ENCODE results near the gene GNL3. TPM values are rescaled to one million over a fixed set of nuclear protein-coding genes. Genes with fewer than 3 reads are reported as not detected.

Gene GNL3, protein sequence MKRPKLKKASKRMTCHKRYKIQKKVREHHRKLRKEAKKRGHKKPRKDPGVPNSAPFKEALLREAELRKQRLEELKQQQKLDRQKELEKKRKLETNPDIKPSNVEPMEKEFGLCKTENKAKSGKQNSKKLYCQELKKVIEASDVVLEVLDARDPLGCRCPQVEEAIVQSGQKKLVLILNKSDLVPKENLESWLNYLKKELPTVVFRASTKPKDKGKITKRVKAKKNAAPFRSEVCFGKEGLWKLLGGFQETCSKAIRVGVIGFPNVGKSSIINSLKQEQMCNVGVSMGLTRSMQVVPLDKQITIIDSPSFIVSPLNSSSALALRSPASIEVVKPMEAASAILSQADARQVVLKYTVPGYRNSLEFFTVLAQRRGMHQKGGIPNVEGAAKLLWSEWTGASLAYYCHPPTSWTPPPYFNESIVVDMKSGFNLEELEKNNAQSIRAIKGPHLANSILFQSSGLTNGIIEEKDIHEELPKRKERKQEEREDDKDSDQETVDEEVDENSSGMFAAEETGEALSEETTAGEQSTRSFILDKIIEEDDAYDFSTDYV
- polyA plus RNA-seq (2013, experiment 1 of 2), result 167 TPM
- polyA plus RNA-seq (2013, experiment 2 of 2), result 155 TPM

DNA sequence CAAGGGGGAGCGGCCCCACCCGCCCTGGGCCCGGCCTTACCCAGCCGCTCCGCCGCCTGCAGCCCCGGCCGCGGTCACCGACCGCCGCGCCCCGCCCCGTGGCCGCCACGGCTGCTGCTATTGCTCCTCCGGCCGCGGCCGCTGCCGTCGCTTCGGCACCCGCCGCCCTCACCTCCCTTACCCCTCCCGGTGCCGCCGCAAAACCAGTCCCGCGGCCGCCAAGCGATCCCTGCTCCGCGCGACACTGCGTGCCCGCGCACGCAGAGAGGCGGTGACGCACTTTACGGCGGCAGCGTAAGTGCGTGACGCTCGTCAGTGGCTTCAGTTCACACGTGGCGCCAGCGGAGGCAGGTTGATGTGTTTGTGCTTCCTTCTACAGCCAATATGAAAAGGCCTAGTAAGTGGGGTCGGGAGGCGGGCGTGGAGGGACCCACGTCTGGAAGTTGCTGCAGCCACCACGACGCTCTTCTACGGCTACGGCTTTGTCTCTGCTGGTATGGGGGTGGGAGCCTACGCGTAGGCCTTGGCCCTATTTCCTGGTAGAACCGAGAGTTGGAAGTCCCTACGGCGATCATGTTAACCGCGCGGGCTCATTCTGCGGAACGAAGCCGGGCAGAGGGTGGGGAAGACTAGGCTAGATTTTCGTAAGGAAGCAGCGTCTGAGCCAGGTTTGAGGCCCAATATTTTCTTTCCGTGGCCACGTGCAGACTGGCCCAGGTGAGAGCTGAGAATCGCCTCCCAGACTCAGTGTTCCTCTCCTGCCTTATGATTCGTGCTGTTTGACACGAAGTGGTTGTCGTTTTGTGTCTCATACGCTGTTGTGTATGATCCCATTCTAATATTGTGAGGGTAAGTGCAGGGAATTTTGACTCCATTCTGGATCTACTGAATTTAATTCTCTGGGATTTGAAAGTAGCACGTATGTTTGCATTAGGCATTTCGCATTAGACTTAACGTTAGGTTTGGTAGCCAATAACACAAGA is at the start of gene GNL3, which contains the start of gene PBRM1:
Gene GNL3 (plus strand): TSS at position 324 of the 983 bp plus-strand sequence. CDS start 61 bp downstream, at position 385.
Gene PBRM1 (minus strand): TSS at position 205 of the 983 bp plus-strand sequence.
- Histone ChIP-seq H3K4me3 (ENCODE audit: low read length) (peak within 1 kb of the TSS; percentile 91), H3K27me3 (ENCODE audit: insufficient read depth, low read length) (no peaks in the 10 kb centered on the region), H3K4me1 (ENCODE audit: insufficient read depth, low read length) (peaks cover 27% of the 10 kb centered on the region), H3K9me3 (ENCODE audit: insufficient read depth, low read depth, low read length) (no peaks in the 10 kb centered on the region), H3K36me3 (ENCODE audit: insufficient read depth, low read length) (peaks cover 58% of the 10 kb centered on the region), H3K9ac (ENCODE audit: low read depth, low read length) (peak within 1 kb of the TSS; percentile 99), H3K27ac (ENCODE audit: low read depth, low read length) (peak within 1 kb of the TSS; percentile 94)
- under 1% methylated on average over 82 of the region's 82 CpGs for WGBS

DNA sequence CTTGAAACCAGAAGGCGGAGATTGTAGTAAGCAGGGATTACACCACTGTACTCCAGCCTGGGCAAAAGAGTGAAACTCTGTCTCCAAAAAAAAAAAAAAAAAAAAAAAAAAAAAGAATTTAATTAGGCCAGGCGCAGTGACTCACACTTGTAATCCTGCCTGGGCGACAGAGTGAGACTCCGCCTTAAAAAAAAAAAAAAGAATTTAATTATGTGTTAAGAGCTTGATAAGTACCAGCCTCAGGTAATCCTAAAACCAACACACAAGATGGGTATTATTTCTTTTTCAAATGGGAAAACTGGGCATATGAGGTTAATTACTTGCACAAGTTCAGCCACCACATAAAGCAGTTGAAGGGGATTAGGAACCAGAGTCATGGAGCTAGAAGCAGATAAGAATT is 49.2 kb upstream of the GNL3 start:
- WGBS, result 95% methylated on average over 1 of the region's 4 CpGs
- Histone ChIP-seq H3K4me3 (ENCODE audit: low read length) (no peak overlapping the region), H3K9me3 (ENCODE audit: insufficient read depth, low read depth, low read length) (no peaks in the 10 kb centered on the region), H3K27ac (ENCODE audit: low read depth, low read length) (no peak overlapping the region), H3K36me3 (ENCODE audit: insufficient read depth, low read length) (peaks cover 75% of the 10 kb centered on the region), H3K27me3 (ENCODE audit: insufficient read depth, low read length) (no peaks in the 10 kb centered on the region), H3K9ac (ENCODE audit: low read depth, low read length) (no peak overlapping the region), H3K4me1 (ENCODE audit: insufficient read depth, low read length) (no peaks in the 10 kb centered on the region)

DNA sequence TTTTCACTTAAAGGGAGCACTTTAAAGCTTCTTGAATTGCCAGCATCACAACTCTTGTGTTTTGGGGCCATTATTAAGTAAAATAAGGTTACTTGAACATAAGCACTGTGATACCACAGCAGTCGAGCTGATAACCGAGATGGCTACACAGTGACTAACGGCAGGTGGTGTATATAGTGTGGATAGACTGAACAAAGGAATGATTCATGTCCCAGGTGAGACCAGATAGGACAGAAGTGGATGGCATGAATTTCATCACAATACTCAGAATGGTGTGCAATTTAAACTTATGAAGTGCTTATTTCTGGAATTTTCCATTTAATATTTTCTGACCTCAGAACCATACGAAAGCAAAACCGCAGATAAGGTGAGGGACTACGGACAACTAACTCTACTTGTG is 40.3 kb upstream of the GNL3 start:
- Histone ChIP-seq H3K4me1 (ENCODE audit: insufficient read depth, low read length) (no peaks in the 10 kb centered on the region), H3K27ac (ENCODE audit: low read depth, low read length) (no peak overlapping the region), H3K36me3 (ENCODE audit: insufficient read depth, low read length) (peaks cover 91% of the 10 kb centered on the region), H3K4me3 (ENCODE audit: low read length) (no peak overlapping the region), H3K9me3 (ENCODE audit: insufficient read depth, low read depth, low read length) (no peaks in the 10 kb centered on the region), H3K9ac (ENCODE audit: low read depth, low read length) (no peak overlapping the region), H3K27me3 (ENCODE audit: insufficient read depth, low read length) (no peaks in the 10 kb centered on the region)
- 98% methylated on average over 6 of the region's 6 CpGs for WGBS

DNA sequence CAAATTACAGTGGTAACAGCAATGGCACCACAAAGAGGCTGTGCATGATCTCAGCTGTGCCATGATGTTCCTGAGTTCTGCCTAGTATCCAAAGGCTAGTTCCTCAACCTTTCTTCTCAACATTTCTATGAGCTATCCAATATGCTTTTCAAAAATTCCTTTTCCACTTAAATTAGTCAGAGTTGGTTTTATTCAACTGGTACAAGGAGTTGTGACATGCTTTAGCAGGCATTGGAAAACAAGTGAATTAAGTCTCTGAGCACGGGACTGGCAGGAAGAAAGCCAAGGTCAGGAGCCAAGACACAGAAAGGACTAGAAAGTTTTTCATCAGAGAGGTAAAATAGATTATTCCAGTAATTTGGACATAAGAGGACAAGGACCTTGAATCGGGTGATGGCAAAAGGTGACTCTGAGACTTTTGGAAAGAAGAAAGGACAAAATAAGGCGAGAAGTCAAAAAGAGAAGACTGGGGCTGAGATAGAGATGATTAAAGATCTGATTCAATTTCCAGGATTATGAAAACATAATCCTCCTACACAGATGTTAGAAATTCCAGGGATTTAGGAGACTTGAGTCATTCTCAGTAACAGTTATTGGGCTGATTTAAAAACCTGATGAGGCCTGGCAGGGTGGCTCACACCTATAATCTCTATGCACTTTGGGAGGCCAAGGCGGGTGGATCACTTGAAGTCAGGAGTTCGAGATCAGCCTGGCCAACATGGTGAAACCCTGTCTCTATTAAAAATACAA is 36.2 kb upstream of the GNL3 start:
- Histone ChIP-seq H3K27me3 (ENCODE audit: insufficient read depth, low read length) (no peaks in the 10 kb centered on the region), H3K9ac (ENCODE audit: low read depth, low read length) (no peak overlapping the region), H3K36me3 (ENCODE audit: insufficient read depth, low read length) (peaks cover 87% of the 10 kb centered on the region), H3K27ac (ENCODE audit: low read depth, low read length) (no peak overlapping the region), H3K9me3 (ENCODE audit: insufficient read depth, low read depth, low read length) (no peaks in the 10 kb centered on the region), H3K4me3 (ENCODE audit: low read length) (no peak overlapping the region), H3K4me1 (ENCODE audit: insufficient read depth, low read length) (no peaks in the 10 kb centered on the region)
- WGBS, result 95% methylated on average over 5 of the region's 5 CpGs

DNA sequence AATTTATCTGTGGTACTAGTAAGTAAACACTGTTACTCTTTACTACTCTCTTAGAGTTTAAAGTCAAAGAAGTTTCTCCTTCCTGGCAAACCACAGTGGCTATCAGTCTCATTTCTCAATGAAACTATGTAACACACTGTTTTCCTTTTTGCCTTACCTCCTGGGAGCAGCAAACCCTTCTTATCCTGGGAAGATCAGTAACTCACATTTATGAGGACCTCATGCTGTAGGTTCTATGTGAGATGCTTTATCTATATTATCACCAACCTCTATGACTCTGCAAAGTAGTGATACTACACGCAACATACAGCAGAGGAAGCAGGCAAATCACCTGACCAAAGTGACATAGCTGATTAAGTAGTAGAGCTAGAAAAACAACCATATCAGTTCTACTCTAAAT is 35.4 kb upstream of the GNL3 start:
- no peaks in the 10 kb centered on the region for H3K9me3 ChIP-seq (ENCODE audit: insufficient read depth, low read depth, low read length)
- 100% methylated on average over 1 of the region's 1 CpG for WGBS
- no peaks in the 10 kb centered on the region for H3K27me3 ChIP-seq (ENCODE audit: insufficient read depth, low read length)
- no peaks in the 10 kb centered on the region for H3K4me1 ChIP-seq (ENCODE audit: insufficient read depth, low read length)
- H3K4me3 ChIP-seq (ENCODE audit: low read length), result no peak overlapping the region
- no peak overlapping the region for H3K27ac ChIP-seq (ENCODE audit: low read depth, low read length)
- peaks cover 87% of the 10 kb centered on the region for H3K36me3 ChIP-seq (ENCODE audit: insufficient read depth, low read length)
- H3K9ac ChIP-seq (ENCODE audit: low read depth, low read length), result no peak overlapping the region

DNA sequence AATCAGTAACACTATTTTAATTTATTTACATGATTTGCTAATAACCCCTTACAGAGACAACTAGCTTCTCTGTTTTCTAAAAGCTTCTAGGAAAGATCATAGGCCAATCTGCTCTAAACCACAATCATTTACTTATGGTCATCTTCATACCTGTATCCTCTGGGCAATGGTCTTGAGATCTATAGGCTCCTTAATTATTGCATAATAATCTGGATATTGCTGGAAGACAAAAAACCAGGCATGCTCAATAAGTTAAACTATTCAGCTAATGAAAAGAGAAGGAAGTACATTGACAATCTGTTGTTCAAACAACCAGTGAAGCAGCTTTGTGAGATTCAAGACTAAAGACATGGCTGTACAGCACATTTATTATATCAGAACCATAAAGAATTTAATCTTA is 34.2 kb upstream of the GNL3 start:
- H3K27ac ChIP-seq (ENCODE audit: low read depth, low read length), result no peak overlapping the region
- H3K27me3 ChIP-seq (ENCODE audit: insufficient read depth, low read length), result no peaks in the 10 kb centered on the region
- H3K9ac ChIP-seq (ENCODE audit: low read depth, low read length), result no peak overlapping the region
- H3K4me1 ChIP-seq (ENCODE audit: insufficient read depth, low read length), result no peaks in the 10 kb centered on the region
- H3K4me3 ChIP-seq (ENCODE audit: low read length), result no peak overlapping the region
- H3K36me3 ChIP-seq (ENCODE audit: insufficient read depth, low read length), result peaks cover 87% of the 10 kb centered on the region
- H3K9me3 ChIP-seq (ENCODE audit: insufficient read depth, low read depth, low read length), result no peaks in the 10 kb centered on the region

DNA sequence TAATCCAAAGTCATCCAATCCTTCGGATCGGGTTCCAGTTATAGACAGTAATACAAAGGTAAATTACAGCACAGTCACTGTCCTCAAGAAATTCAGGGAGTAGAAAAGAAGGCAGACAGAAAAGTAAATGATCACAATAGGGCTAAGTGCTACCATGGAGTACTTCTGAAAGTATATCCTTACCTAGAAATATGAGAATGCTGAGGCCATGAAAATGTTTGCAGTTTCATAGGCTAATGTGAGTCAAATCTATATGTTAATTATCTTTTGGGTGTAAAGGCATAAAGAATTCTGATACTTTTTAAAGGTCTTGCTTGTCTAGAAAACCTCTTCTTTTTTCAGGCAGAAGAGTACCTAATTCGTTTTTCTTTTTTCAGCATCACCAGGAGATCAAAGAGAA is 29.9 kb upstream of the GNL3 start:
- Histone ChIP-seq H3K27ac (ENCODE audit: low read depth, low read length) (no peak overlapping the region), H3K9ac (ENCODE audit: low read depth, low read length) (no peak overlapping the region), H3K4me1 (ENCODE audit: insufficient read depth, low read length) (no peaks in the 10 kb centered on the region), H3K27me3 (ENCODE audit: insufficient read depth, low read length) (no peaks in the 10 kb centered on the region), H3K4me3 (ENCODE audit: low read length) (no peak overlapping the region), H3K36me3 (ENCODE audit: insufficient read depth, low read length) (peaks cover 89% of the 10 kb centered on the region), H3K9me3 (ENCODE audit: insufficient read depth, low read depth, low read length) (no peaks in the 10 kb centered on the region)
- WGBS, result 92% methylated on average over 3 of the region's 3 CpGs

DNA sequence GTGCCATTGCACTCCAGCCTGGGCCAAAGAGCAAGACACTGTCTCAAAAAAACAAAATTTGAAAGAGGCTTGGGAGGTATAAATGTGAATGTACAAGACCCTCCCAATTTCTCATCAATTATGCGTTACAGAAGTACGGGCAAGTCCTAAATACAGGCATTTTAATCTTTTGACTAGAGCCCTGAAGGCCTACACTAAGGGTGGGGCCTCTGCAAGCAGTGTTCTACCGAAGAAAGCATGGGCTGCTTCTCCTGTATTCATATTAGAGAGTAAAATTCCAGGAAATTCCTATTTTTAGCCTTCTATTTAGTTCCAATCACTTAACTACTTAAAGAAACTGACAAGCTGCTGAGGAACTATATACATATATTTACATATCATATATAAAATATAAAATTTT is 25.8 kb upstream of the GNL3 start:
- no peaks in the 10 kb centered on the region for H3K4me1 ChIP-seq (ENCODE audit: insufficient read depth, low read length)
- 77% methylated on average over 3 of the region's 3 CpGs for WGBS
- no peak overlapping the region for H3K4me3 ChIP-seq (ENCODE audit: low read length)
- H3K27me3 ChIP-seq (ENCODE audit: insufficient read depth, low read length), result no peaks in the 10 kb centered on the region
- no peaks in the 10 kb centered on the region for H3K9me3 ChIP-seq (ENCODE audit: insufficient read depth, low read depth, low read length)
- no peak overlapping the region for H3K9ac ChIP-seq (ENCODE audit: low read depth, low read length)
- no peak overlapping the region for H3K27ac ChIP-seq (ENCODE audit: low read depth, low read length)
- H3K36me3 ChIP-seq (ENCODE audit: insufficient read depth, low read length), result peaks cover 79% of the 10 kb centered on the region

DNA sequence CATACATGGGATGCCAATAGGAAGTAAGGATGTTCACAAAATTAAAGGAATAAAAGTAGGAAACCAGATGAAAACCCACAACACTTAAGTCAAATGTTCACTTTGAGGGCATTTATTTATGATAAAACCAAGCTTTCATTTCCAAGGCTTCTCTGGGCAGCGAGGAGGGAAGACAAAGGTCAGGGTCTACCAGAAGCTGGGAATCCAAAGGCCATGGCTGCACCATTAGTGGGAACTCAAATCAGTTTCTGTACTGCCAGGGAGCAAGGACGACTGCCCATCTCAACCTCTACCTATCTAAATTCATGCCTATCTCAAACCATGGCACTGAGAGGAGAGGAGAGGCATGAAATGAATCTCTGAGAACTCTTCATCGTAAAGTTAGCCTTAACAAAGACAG is 22.7 kb upstream of the GNL3 start:
- H3K9me3 ChIP-seq (ENCODE audit: insufficient read depth, low read depth, low read length), result no peaks in the 10 kb centered on the region
- H3K4me1 ChIP-seq (ENCODE audit: insufficient read depth, low read length), result no peaks in the 10 kb centered on the region
- 96% methylated on average over 3 of the region's 3 CpGs for WGBS
- no peak overlapping the region for H3K4me3 ChIP-seq (ENCODE audit: low read length)
- H3K9ac ChIP-seq (ENCODE audit: low read depth, low read length), result no peak overlapping the region
- H3K27ac ChIP-seq (ENCODE audit: low read depth, low read length), result no peak overlapping the region
- peaks cover 71% of the 10 kb centered on the region for H3K36me3 ChIP-seq (ENCODE audit: insufficient read depth, low read length)
- H3K27me3 ChIP-seq (ENCODE audit: insufficient read depth, low read length), result no peaks in the 10 kb centered on the region

DNA sequence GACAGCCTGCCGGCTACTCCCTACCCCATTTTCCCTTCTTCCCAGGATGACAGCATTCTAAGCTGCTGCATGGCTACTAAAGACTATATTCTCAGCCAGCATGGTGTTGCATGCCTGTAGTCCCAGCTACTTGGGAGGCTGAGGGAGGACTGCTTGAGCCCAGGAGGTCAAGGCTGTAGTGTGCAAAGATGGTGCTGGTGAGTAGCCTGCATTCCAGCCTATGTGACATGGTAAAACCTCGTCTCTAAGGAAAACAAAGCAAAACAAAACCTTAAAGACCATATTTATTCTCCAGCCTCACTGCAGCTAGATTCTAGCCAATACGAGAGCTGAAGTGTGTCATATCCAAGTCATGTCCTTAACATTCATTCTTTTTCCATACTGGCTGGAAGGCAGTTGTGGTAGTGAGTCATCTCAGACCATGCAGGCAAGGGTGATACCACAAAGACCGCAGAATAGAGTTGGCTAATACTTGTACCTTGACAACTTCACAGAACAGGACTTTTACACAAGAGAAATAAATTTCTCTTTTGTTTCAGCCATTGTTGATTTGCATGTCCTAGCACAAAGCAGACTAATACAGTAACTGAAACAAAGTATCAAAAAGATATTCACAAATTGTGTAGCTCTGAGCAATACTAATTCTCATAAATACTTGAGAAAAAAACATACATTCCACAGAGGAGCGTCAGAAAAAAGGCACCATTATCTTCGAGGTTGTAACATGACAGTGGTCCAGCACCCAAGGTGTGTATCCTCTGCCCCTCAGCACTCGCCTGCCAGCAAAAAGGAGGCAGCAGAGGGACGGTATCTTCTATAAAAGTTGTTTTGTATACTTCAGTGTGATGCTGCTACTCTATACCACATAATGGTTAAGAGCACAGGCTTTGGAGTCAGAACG is 15.0 kb upstream of the GNL3 start:
- Histone ChIP-seq H3K4me1 (ENCODE audit: insufficient read depth, low read length) (no peaks in the 10 kb centered on the region; the same call in 1 of the 2 replicates), H3K36me3 (ENCODE audit: insufficient read depth, low read length) (peaks cover 72% of the 10 kb centered on the region), H3K27ac (ENCODE audit: low read depth, low read length) (peak overlapping the region; percentile 9; the same call in 1 of the 2 replicates)

More for the DNA sequence above, 15.0 kb upstream of the GNL3 start:
- no peaks in the 10 kb centered on the region for H3K9me3 ChIP-seq (ENCODE audit: insufficient read depth, low read depth, low read length)
- no peak overlapping the region for H3K4me3 ChIP-seq (ENCODE audit: low read length)
- H3K27me3 ChIP-seq (ENCODE audit: insufficient read depth, low read length), result no peaks in the 10 kb centered on the region
- WGBS, result 94% methylated on average over 9 of the region's 9 CpGs
- no peak overlapping the region for H3K9ac ChIP-seq (ENCODE audit: low read depth, low read length)
